ENCODE measurements around the gene RAF1. TPM values are rescaled to one million over a fixed set of nuclear protein-coding genes. Genes with fewer than 3 reads are reported as not detected.
"Not testable (repeated sequence)": the region's sequence is repeated elsewhere in the genome, so short reads cannot be mapped to it uniquely, and the experiment has no call there.

The RAF1 gene
- total RNA-seq, 1 experiment from 2014 or later = 130 TPM

- Histone ChIP-seq H3K9me3 (ENCODE audit: low read depth, low read length, poor library complexity, severe bottlenecking) (no peaks in the 10 kb centered on the region), H3K27me3 (replicated peaks; ENCODE audit: insufficient read depth, low read depth, low read length, poor library complexity) (no peaks in the 10 kb centered on the region), H3K27ac (ENCODE audit: low read depth, low read length, poor library complexity, severe bottlenecking) (no peak overlapping the region), H3K4me1 (ENCODE audit: insufficient read depth, low read length, poor library complexity, severe bottlenecking) (no peaks in the 10 kb centered on the region), H3K36me3 (ENCODE audit: insufficient read depth, low read length, poor library complexity, severe bottlenecking) (no peaks in the 10 kb centered on the region), H3K4me3 (ENCODE audit: low read depth, low read length, poor library complexity, severe bottlenecking) (no peak overlapping the region)
- ChIA-PET CTCF (no interaction called here), POLR2A (ENCODE audit: low non-redundant PET) (no interaction called here)
- no peak for DNase-seq (ENCODE audit: low spot score)
- TF ChIP-seq CTCF (conservative IDR thresholded peaks at IDR 0.05; ENCODE audit: low read depth, low read length) = no peak
- no peak for TF ChIP-seq EZH2 (IDR thresholded peaks at IDR 0.05; ENCODE audit: borderline replicate concordance, low read depth, low read length, poor library complexity, severe bottlenecking)
- no TSS peak for BruUV-seq (replicated peaks)
- intact Hi-C loops (cut with micrococcal nuclease; ENCODE audit: unreplicated experiment) = no loop called here
Observed at GRCh38 chr3:12679468-12679867, 15.6 kb upstream of the RAF1 start.

- no peaks in the 10 kb centered on the region for H3K36me3 ChIP-seq (ENCODE audit: insufficient read depth, low read length, poor library complexity, severe bottlenecking)
- TF ChIP-seq CTCF (conservative IDR thresholded peaks at IDR 0.05; ENCODE audit: low read depth, low read length) = no peak
- TF ChIP-seq EZH2 (IDR thresholded peaks at IDR 0.05; ENCODE audit: borderline replicate concordance, low read depth, low read length, poor library complexity, severe bottlenecking) = no peak
- no peak for DNase-seq (ENCODE audit: low spot score)
- intact Hi-C loops (cut with micrococcal nuclease; ENCODE audit: unreplicated experiment) = no loop called here
- no peak overlapping the region for H3K27ac ChIP-seq (ENCODE audit: low read depth, low read length, poor library complexity, severe bottlenecking)
- no peaks in the 10 kb centered on the region for H3K27me3 ChIP-seq (replicated peaks; ENCODE audit: insufficient read depth, low read depth, low read length, poor library complexity)
- no TSS peak for BruUV-seq (replicated peaks)
- H3K9me3 ChIP-seq (ENCODE audit: low read depth, low read length, poor library complexity, severe bottlenecking) = no peaks in the 10 kb centered on the region
- H3K4me3 ChIP-seq (ENCODE audit: low read depth, low read length, poor library complexity, severe bottlenecking) = no peak overlapping the region
- ChIA-PET CTCF (no interaction called here), POLR2A (ENCODE audit: low non-redundant PET) (no interaction called here)
- no peaks in the 10 kb centered on the region for H3K4me1 ChIP-seq (ENCODE audit: insufficient read depth, low read length, poor library complexity, severe bottlenecking)
Observed at GRCh38 chr3:12677616-12678015, 13.7 kb upstream of the RAF1 start.

GRCh38 chr3:12675115-12675810, 11.3 kb upstream of the RAF1 start:
- TF ChIP-seq EZH2 (IDR thresholded peaks at IDR 0.05; ENCODE audit: borderline replicate concordance, low read depth, low read length, poor library complexity, severe bottlenecking) (no peak), CTCF (conservative IDR thresholded peaks at IDR 0.05; ENCODE audit: low read depth, low read length) (no peak)
- ChIA-PET POLR2A (ENCODE audit: low non-redundant PET) (no interaction called here), CTCF (no interaction called here)
- no TSS peak for BruUV-seq (replicated peaks)
- no peak for DNase-seq (ENCODE audit: low spot score)
- no peaks in the 10 kb centered on the region for H3K27me3 ChIP-seq (replicated peaks; ENCODE audit: insufficient read depth, low read depth, low read length, poor library complexity)
- H3K9me3 ChIP-seq (ENCODE audit: low read depth, low read length, poor library complexity, severe bottlenecking) = no peaks in the 10 kb centered on the region
- intact Hi-C loops (cut with micrococcal nuclease; ENCODE audit: unreplicated experiment) = no loop called here
- no peaks in the 10 kb centered on the region for H3K4me1 ChIP-seq (ENCODE audit: insufficient read depth, low read length, poor library complexity, severe bottlenecking)
- no peaks in the 10 kb centered on the region for H3K36me3 ChIP-seq (ENCODE audit: insufficient read depth, low read length, poor library complexity, severe bottlenecking)
- no peak overlapping the region for H3K27ac ChIP-seq (ENCODE audit: low read depth, low read length, poor library complexity, severe bottlenecking)
- H3K4me3 ChIP-seq (ENCODE audit: low read depth, low read length, poor library complexity, severe bottlenecking) = no peak overlapping the region

- H3K9me3 ChIP-seq (ENCODE audit: low read depth, low read length, poor library complexity, severe bottlenecking); DNase-seq (ENCODE audit: low spot score); H3K36me3 ChIP-seq (ENCODE audit: insufficient read depth, low read length, poor library complexity, severe bottlenecking); CTCF ChIA-PET; intact Hi-C loops (cut with micrococcal nuclease; ENCODE audit: unreplicated experiment); POLR2A ChIA-PET (ENCODE audit: low non-redundant PET); H3K4me3 ChIP-seq (ENCODE audit: low read depth, low read length, poor library complexity, severe bottlenecking); H3K4me1 ChIP-seq (ENCODE audit: insufficient read depth, low read length, poor library complexity, severe bottlenecking); H3K27ac ChIP-seq (ENCODE audit: low read depth, low read length, poor library complexity, severe bottlenecking); H3K27me3 ChIP-seq (replicated peaks; ENCODE audit: insufficient read depth, low read depth, low read length, poor library complexity); BruUV-seq (replicated peaks): not testable (repeated sequence)
Observed at GRCh38 chr3:12673956-12674736, 10.2 kb upstream of the RAF1 start.

Data from A673 (cell line).